NK-92 (cell line): ENCODE results near the gene LCORL.
"Not testable (repeated sequence)": the region's sequence is repeated elsewhere in the genome, so short reads cannot be mapped to it uniquely, and the experiment has no call there.

Experiments used
- DNase-seq: peaks from one replicate; lab custom pipeline; 2025; ENCODE audit not compliant: unreplicated experiment; lab: John Stamatoyannopoulos, UW

The LCORL gene

GRCh38 chr4:17933126-17933525 lies 88.4 kb downstream of the LCORL start:
- DNase-seq: no peak

DNA sequence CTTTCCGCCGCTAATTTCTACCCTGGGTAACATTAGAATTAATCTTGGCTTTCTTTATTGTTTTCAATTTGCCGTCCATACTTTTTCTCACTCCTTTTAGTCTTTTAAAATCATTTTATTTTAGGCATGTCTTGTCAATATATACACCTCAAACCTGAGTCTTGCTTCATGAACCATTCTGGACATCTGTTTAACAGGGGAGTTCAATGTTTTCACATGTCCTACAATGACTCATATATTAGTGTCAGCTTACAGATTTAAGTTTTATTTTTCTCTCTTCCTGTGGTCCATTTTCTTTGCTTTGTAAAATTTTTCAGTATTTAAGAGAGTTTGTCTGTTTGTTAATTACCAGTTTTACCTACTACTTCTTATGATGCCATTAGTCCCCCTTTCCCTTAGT lies 89.5 kb downstream of the LCORL start:
- no peak for DNase-seq

DNA sequence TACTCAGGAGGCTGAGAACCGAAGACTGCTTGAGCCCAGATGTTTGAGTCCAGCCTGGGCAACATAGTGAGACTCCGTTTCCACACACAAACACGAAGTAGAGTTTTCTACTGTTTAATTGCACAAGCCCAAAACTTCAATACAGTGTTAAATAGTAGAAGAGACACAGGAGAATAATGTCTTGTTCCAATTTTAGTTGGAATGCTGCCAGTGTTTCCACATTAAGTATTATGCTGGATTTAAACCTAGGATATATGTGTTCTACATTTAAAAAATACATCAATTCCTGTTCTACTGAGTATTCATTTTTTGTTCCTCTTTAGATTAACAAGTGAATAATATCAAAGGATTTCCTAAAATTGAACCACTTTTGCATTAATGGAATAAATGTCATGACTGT lies 91.3 kb downstream of the LCORL start:
- DNase-seq: no peak

DNA sequence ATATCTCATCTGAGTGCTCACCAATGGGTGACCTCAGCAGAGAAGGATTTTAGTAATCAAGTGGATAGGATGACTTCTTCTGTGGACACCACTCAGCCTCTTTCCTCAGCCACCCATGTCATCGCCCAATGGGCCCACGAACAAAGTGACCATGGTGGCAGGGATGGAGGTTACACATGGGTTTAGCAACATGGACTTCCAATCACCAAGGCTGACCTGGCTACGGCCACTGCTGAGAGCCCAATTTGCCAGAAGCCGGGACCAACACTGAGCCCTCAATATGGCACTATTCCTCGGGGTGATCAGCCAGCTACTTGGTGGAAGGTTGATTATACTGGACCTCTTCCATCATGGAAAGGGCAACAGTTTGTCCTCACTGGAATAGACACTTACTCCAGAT lies 97.4 kb downstream of the LCORL start:
- no peak for DNase-seq

GRCh38 chr4:17921451-17921850 lies 100.1 kb downstream of the LCORL start:
- no peak for DNase-seq

- DNase-seq: no peak
These were observed 100.9 kb downstream of the LCORL start for GRCh38 chr4:17920681-17921080.

DNA sequence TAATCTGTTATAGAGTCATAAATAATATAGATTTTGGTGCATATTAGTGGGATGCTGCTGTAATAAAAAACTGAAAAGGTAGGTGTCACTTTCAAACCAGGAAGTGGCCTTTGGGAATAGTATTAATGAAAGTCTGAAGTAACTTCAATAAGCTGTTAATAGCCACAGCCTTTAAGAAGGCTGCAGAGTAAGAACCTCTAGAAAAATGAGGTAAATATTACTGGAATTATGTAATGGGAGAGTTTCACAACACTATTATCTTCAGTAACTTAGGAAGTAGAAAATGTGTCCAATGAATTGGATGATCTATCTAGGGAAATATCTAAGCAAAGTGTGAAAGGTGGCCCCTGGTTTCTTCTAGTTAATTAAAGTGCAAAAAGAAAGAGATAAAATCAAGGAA lies 106.1 kb downstream of the LCORL start:
- DNase-seq: no peak

- no peak for DNase-seq
These were observed 109.5 kb downstream of the LCORL start for GRCh38 chr4:17912011-17912410.

DNA sequence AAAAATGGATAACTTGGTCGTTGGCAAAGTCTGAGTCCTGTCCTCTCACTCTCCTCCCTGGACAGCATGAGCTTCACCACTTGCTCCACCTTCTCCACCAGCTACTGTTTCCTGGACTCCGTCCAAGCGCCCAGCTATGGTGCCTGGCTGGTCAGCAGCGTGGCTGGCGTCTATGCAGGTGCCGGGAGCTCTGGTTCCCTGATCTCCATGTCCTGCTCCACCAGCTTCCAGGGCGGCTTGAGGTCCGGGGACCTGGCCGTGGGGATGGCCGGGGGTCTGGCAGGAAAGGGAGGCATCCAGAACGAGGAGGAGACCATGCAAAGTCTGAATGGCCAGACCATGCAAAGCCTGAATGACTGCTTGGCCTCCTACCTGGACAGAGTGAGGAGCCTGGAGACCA lies 109.9 kb downstream of the LCORL start:
- no peak for DNase-seq

- DNase-seq: no peak
These were observed 123.0 kb downstream of the LCORL start for GRCh38 chr4:17898553-17899055.

GRCh38 chr4:17895481-17895880 lies 126.1 kb downstream of the LCORL start:
- DNase-seq: no peak

GRCh38 chr4:17894421-17894820 lies 127.1 kb downstream of the LCORL start:
- no peak for DNase-seq

- DNase-seq: no peak
These were observed 131.9 kb downstream of the LCORL start for GRCh38 chr4:17889692-17890091.

DNA sequence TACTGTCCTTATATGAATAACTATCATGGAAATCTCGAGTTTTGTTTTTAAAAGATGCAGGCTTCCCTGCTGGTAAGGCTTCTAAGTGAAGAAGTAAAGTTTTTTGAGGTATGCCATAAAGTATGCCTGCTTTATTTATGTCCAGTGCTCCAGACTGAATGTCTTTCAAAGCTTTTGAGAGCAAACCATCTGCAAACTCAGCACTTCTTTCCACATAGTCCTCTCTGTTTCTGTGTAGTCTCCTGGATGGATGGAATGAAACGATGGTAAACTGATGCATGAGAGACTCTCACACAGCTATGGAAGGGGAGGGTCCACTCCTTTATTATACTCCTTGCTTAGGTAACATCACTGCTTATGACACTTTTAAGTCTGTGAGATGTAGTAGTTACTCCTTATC lies 137.0 kb downstream of the LCORL start:
- no peak for DNase-seq

DNA sequence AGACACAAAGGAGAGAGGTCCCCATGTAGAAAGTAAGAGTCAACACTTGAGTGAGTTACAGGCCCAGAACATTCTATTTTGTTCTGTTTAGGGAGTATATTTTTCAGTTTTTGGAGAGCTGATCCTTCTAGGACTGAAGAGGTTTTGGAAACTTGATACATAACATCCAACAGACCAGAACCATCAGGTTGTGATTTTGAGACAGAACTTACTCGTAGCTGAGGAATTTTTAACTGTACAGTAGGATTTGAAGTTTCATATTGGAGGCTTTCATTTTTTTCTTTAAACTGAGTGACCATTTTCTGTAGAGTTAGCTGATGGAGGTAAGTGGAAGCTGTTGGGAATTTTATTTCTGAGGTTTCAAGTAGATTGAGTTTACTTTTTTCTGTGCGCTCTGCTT lies 137.5 kb downstream of the LCORL start:
- no peak for DNase-seq

- no peak for DNase-seq
These were observed 143.9 kb downstream of the LCORL start for GRCh38 chr4:17877661-17878060.

DNA sequence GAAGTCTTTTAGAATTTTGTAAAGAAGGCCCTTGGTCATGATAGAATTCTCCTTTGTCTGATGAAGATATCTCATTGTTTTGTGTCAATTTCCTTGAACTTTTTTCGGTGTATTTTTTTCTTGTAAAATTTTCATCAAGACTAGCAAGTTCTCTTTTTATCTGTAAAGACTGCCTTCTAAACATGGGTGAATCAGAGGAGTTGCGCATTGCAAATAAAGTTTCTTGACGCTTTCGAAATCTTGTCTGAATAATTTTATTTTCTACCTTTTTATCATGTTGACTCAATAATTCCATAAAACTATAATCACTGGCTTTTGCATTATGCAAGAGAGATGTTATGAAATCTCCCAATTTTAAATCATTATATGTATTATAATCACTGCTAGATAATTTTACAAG lies 144.6 kb downstream of the LCORL start:
- DNase-seq: no peak

DNA sequence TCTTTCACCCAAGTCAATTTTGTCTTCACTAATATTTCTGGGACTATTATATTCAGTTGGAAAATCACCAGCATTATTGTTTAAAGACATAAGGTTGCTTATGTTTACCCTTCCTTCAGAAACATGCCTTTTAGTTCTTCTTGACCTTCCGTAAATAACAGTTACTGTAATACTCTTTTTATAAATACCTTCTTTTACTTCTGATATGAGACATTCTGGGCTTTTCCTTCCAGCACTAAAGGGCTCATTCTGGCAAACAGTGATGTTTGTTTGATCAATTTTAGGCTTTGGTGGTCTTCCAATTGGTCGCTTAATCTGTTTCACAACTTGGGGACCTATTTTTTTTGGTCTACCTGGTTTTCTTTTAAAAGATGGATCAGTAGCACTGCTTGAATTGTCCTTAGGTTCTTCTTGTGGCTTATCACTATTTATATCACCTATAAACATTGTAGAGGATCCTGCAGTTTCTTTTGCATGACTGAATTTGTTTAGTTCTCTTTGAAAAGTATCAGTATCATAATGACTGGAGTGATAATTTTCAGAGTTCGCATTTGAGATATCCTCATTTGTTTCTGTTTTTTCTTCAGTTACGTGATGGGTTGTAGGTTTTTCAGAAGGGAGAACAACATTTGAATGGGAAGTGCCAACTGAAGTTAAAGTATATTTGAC lies 146.0 kb downstream of the LCORL start:
- DNase-seq: no peak

GRCh38 chr4:17869327-17869726 lies 152.2 kb downstream of the LCORL start:
- no peak for DNase-seq

DNA sequence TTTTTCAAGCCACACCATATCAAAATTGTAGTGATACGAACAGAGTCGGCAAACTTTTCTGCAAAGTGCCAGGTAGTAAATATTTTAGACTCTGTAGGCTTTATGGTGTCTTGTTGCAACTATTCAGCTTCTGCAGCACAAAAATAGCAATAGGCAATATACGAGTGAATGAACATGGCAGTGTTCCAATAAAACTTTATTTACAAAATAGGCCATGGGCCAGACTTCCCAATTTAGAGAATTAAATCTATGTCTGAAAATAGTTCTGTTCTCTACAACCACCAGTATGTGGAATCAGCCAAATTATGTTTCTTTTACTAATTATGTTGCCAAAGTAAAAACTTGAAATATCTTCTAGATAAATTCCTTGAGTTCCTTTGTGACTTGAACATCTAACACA lies 154.3 kb downstream of the LCORL start:
- no peak for DNase-seq

DNA sequence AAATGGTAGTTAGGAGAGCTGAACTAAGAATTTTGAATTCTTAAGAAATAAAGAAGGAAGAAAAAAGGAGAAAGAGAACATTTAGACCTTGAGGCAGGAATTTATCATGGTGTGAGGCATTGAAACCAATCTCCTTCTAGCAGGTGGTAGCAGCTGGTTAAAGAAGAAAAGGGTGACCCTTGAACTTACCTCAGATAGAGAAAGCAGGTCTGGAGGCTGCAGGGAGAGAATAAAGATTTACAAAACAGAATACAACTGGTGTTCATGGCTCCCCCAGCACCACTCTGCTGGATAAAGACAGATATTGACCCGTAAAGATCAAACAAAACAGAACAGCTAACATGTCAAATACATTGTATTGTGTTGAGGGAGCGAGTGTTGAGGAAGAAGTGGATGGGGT lies 154.7 kb downstream of the LCORL start:
- DNase-seq: no peak

- no peak for DNase-seq
These were observed 155.6 kb downstream of the LCORL start for GRCh38 chr4:17865866-17866363.

DNA sequence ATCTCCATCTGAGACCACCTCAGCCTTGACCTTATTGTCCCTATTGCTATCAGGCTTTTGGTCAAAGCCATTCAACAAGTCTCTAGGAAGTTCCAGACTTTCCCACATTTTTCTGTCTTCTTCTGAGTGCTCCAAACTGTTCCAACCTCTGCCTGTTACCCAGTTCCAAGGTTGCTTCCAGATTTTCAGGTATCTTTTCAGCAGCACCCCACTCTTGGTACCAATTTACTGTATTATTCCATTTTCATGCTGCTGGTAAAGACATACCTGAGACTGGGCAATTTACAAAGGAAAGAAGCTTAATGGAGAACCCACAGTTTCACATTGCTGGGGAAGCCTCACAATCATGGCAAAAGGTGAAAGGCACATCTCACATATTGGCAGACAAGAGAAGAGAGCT lies 159.6 kb downstream of the LCORL start:
- not testable (repeated sequence) for DNase-seq
